Activated CD8-positive, alpha-beta memory T cell treated with anti-CD3 and anti-CD28 coated beads, Interleukin-2, amount 50 U/mL, for 1 hour (primary cell): Measurements from ENCODE around the gene BMPER.

ENCODE experiments used
- DNase-seq: peaks from one replicate; pipeline ENCODE4 v3.0.0-alpha.2; 2020; ENCODE audit errors: extremely low read depth

BMPER gene

GRCh38 chr7:33888166-33888565 is 17.2 kb upstream of the BMPER start:
- DNase-seq: no peak

- DNase-seq: no peak
Measured at GRCh38 chr7:33892945-33893344, 12.4 kb upstream of the BMPER start.

GRCh38 chr7:33893377-33893776 is 12.0 kb upstream of the BMPER start:
- no peak for DNase-seq

- DNase-seq: no peak
Measured at GRCh38 chr7:33895025-33895804, 10.1 kb upstream of the BMPER start.

GRCh38 chr7:33900501-33900900 is 4.8 kb upstream of the BMPER start:
- no peak for DNase-seq

GRCh38 chr7:33901199-33901598 is 4.1 kb upstream of the BMPER start:
- DNase-seq: no peak

GRCh38 chr7:33901847-33902246 is 3.5 kb upstream of the BMPER start:
- DNase-seq: no peak

- no peak for DNase-seq
Measured at GRCh38 chr7:33902746-33903145, 2.6 kb upstream of the BMPER start.

- DNase-seq: no peak
Measured at GRCh38 chr7:33903791-33904680, 1.3 kb upstream of the BMPER start.

- DNase-seq: no peak
Measured at GRCh38 chr7:33904681-33905388, 504 bp upstream of the BMPER start.

GRCh38 chr7:33906697-33907096 is 1.4 kb downstream of the BMPER start:
- no peak for DNase-seq

GRCh38 chr7:33907625-33908024 is 2.3 kb downstream of the BMPER start:
- no peak for DNase-seq

- DNase-seq: no peak
Measured at GRCh38 chr7:33909318-33909717, 4.0 kb downstream of the BMPER start.

GRCh38 chr7:33909755-33910154 is 4.4 kb downstream of the BMPER start:
- DNase-seq: no peak

- DNase-seq: no peak
Measured at GRCh38 chr7:33910756-33911155, 5.4 kb downstream of the BMPER start.

- DNase-seq: no peak
Measured at GRCh38 chr7:33916357-33917081, 11.2 kb downstream of the BMPER start.

GRCh38 chr7:33917661-33918060 is 12.3 kb downstream of the BMPER start:
- DNase-seq: no peak

- DNase-seq: no peak
Measured at GRCh38 chr7:33918438-33919143, 13.3 kb downstream of the BMPER start.

- DNase-seq: no peak
Measured at GRCh38 chr7:33919449-33919848, 14.1 kb downstream of the BMPER start.

- no peak for DNase-seq
Measured at GRCh38 chr7:33921216-33921938, 16.0 kb downstream of the BMPER start.
